GM19025 (cell line): Measurements from ENCODE around the gene DYNLT2.

ENCODE experiments used
- ATAC-seq: cut with Tn5 transposase; IDR thresholded peaks from one replicate; pipeline ENCODE4 v1.9.1; 2021; ENCODE audit warnings: mild to moderate bottlenecking, low read depth, moderate library complexity; ENCODE audit not compliant: unreplicated experiment

DYNLT2 gene

DNA sequence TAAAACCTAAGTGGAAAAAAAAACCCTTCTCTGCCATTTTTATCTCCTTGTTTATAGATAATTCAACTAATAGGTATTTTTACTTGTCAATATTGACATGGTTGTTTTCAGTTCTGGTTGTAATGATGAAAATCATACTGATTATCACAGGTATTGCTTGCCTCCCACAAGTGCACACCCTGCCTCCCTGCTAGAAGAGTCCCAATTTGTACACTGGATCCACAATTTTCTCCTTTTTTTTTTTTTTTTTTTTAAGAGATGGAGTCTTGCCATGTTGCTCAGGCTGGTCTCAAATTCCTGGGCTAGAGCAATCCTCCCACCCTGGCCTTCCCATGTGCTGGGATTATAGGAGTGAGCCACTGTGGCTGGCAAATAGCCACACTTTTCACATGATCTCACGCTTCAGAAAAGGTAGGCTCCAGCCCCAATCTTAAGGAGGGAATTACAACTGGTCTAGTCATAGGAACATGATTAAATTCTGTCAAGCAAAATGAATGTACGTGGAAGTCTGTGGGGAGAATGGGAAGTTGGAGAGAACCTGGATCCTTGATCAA, 12.3 kb downstream of the DYNLT2 start:
- no peak for ATAC-seq

DNA sequence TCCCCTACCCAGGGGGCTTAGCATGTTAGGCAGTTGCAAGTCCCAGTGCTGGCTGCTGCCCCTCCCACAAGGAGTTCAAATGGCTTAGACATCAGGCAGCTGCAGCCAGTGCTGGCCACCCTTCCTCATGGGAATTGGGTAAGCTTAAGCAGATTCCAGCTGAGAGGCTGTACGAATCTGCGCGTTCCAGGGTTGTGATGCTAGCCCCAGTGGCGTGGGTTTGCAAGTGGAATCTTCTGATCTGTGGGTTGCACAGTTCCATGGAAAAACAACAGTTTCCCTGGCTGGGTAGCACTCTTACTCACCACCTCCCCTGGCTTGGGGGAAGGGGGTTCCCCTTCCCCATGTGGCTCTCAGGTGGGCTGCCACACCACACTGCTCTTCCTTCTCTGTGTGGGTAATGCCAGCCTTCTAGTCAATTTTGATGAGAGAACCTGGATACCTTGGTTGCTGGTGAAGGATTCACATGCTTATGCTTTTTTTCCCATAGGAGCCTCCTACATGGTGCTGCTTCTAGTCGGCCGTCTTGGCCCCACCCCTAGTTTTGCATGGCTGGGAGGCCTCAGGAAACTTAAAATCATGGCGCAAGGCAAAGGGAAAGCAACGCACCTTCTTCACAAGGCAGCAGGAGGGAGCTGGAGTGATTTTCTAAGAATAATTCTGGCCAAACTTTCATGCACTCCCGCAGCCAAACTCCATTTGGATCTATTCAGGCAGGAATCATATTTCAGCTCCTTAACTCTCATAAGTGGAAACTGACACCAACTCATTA, 13.0 kb downstream of the DYNLT2 start:
- ATAC-seq = no peak

DNA sequence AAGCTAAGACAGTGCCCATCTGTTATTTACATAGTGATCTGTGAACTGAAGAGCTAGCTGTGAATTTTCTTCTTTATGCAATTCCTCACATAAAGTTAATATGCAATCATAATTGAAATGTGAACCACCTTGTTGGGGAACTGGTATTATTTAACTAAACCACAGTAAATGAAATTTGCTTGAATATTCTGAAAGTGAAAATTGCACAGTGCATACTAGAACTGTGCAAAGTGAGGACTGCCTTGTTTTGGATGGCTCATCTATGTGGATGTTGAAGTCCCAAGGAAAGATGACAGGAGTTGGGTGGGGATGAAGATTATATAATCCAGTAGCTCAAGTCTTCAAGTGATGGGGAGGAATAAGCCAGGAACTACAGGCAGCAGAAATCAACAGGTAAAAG, 21.4 kb downstream of the DYNLT2 start:
- no peak for ATAC-seq

DNA sequence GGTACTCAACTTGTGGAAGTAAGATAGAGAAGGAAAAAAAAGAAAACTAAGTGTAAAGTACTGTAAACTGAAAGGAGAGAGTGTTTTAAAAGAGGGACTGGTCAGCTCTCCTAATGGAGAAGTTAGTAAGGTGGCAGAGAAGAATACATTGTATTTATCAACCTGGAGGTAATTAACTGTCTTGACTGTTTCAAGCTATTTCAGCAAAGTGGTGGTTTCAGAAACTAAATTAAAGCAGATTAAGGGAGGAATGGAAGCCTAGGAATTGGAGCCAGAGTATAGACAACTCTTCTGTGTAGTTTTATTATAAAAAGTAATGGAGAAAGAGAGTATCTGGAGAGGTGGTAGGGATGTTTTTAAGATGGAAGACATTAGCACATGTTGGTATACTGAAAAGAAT, 24.4 kb downstream of the DYNLT2 start:
- ATAC-seq = no peak

DNA sequence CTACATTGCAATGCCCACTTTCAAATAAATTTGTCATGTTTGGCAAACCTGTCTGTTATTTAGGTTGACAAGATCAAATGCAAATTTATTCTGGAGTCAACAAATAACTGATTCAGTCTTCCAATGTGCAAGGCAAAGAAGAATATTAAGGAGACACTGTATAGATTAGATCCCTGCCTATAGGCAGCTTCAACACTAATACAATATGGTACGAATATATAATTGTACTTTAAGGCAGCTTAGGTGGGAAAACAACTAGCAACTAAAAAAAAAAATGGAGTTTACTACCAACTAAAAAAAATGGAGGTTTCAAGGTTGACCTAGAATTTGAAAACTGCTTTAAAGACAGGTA, 25.3 kb downstream of the DYNLT2 start:
- ATAC-seq = no peak

DNA sequence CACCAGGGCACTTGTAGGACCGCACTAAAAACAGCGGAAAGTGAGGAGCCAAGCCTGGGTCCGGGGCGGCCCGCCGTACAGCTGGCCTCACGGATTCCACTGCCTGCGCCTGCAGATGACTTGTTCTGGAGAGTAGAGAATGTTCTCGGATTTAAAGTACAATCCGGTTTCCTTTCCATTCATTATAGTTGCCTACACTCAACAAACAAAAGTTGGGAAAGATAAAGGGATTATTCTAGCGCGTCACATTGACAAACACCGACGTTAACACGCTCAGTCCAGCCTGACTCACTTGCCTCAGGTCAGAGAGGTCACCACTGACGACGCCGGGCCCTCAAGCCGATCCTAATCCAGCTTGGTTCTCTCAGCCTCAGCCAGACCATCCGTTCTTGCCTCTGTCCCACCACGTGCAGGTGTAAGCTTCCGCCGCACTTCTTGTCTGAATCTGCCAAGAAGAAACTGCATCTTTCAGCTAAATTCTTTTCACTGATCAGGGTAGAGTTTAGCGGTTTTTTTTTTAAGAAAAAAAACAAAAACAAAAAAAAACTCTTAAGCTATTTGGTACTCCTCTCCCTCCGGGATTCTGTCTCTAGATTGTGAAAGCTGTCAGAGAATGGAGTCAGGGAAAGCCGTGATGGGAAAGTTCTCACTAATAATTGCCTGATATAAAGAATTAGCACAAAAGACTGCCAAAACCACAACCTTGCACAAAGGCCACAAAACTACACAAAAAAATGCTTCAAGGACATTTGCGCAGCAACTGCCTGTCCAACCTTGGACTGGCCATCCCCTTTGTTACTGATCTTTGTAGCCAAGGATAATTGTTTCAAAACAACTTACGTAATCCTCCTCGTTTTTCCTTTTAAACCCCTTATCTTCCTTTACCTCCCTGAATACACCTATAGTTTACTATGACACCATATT, 26.0 kb downstream of the DYNLT2 start:
- no peak for ATAC-seq

DNA sequence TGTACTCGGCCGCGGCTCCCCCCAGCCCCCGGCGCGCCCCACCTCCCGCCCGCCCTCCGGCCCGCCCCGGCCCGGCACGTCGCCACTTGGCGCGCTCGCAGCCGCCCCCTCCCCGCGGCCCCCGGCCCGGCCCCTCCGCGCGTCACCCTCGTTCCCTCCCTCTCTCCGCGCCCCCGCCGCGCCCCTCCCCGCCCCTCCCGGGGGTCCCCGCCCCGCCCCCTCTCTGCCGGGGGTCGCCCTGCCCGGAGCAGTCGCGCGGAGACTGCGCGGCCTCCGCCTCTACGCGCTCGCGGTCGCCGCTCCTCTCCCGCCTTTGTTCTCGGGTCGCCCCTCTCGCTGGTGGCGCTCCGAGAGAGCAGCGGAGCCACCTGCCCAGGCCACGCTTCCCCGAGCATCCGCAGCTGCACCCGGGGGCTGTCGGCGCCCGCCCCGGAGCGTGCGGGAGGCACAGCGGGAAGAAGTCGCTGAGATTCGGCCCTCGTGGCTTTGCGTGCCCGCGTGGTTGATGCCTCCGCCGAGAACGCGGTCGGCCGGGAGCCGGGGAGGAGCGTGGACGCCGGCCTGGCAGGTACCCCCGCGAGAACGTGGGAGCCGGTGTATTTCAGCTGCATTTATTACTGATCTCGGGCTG, 26.8 kb downstream of the DYNLT2 start, which contains the start of gene PHF10:
TSS of gene PHF10 (minus strand) at position 7 of the 631 bp plus-strand sequence. CDS start 569 bp downstream, outside the sequence.
- peak; percentile 44 for ATAC-seq

DNA sequence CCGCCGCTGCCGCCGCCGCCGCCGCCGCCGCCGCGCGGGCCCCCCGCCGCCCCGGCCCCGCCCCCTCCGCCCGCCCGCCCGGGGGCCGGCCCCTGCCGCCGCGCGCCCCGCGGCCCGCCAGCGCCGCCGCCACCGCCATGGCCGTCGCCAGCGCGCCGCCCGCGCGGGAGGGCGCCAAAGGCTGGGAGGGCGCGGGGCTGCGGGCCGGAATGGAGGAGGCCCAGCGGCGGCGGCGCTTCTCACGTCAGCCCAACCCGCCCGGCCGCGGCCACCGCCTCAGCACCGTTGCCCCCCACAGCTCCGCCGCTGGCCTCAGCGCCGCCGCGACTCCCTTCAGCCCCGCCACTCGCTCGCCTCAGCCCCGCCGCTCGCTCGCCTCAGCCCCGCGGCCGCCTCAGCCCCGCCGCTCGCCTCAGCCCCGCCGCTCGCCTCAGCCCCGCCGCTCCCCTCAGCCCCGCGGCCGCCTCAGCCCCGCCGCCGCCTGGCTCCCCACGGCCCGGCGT, 27.3 kb downstream of the DYNLT2 start:
- ATAC-seq = peak; percentile 36

DNA sequence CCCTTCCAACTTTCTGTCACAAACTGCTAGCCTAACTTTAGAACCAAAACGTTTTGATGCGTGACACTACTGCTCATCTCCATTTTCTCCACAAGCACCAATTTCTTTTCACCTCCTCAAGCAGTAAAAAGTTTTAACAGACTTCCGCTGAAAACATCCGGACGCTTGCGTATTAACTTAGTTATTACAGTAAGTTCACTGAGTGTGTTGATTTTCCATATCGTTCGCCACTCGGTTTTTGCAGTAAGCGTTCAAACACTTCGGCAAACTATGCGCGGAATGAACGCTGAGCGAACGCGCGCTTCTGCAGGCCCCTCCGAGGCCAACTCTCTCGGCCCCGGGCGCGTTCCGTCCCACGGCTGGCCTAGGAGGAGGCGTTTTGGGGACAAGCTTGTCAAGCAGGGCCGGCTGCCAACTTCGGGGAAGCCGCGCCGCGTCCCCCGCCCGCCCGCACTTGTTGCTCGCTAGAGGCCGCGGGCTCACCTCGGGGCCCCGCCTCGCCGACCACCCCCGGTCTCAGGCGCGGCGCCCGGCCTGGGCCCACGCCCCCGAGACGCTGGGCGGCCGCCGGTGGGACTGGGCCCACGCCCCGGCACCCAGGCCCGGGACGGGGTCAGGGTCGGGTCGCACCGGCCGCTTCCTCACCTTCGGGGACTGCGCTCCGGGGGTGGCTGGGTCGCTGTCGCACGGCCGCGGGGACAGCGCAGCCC, 28.0 kb downstream of the DYNLT2 start:
- peak; percentile 28 for ATAC-seq

DNA sequence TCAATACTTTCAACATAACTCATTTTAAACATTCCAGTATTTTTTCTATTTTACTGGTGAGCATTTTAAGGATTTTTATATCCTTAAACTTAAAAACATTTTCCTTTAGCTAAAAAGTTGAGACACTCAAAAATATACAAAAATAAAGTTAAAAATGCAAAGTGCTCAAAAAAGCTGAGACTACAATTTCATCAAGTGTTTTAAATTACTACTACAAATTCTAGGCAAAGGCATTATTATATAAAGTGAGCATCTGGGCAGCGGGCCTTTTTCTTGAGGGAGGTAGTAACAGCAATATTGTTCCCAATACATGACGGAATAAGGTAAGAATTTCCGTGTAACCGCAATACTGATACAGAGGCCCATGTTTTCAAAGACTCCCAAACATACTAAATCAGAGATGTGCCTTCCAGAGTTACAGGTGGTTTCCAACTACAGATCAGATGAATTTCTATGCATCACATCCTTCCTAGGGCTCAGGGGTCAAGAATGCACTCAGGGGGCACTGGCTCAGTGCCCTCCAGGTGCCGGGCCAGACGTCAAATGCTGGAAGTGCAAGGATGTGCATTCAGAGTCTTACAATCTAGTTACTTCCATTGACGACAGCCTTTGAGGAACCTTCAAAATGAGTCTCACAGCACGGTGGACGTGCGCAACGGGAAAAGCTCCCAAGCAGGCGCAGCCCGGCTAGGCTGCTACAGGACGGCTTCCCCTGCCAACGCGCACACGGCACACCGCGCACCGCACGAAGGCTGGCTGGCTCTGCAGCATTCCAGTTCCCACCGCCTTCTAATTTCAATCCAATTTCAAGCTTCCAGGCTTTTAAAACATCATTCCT, 28.8 kb downstream of the DYNLT2 start:
- no peak for ATAC-seq

DNA sequence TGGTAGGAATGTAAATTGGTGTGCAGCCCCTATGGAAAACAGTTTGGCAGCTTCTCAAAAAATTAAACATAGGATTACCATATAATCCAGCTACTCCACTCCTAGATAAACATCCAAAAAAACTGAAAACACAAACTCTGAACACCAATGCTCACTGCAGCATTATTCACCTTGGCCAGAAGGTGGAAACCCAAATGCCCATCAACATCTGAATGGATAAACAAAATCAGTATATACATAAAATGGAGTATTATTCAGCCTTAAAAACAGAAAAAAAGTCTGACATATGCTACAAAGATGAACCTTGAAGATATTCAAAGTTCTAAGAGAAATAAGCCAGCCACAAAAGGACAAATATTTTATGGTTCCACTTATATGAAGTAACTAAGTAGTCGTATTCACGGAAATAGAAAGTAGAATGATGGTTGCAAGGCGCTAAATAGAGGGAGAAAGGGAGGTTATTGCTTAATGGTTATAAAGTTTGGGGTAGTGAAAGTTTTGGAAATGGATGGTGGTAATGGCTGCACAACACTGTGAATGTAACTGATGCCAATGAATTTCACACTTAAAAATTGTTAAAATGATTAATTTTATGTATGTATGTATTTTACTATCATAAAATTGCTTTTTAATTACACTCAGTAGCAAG, 31.0 kb downstream of the DYNLT2 start:
- no peak for ATAC-seq

DNA sequence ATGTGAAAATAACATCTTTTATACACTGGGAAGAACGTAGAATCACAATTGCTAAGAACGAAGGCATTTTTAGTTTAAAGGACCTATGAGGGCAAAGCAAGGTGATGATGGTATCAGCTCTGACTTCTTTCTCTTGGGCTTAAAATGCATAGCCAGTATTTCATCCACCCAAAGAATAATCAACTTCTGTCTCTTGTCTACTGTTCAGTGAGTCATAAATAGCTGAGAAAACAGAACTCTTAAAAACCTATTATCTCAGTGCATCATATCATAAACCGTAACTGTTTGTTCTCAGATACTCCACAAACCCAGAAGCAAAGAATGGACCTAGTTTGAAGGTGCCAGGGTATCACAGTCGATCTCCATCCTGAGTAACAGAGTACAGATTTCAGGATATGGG, 32.3 kb downstream of the DYNLT2 start:
- no peak for ATAC-seq

DNA sequence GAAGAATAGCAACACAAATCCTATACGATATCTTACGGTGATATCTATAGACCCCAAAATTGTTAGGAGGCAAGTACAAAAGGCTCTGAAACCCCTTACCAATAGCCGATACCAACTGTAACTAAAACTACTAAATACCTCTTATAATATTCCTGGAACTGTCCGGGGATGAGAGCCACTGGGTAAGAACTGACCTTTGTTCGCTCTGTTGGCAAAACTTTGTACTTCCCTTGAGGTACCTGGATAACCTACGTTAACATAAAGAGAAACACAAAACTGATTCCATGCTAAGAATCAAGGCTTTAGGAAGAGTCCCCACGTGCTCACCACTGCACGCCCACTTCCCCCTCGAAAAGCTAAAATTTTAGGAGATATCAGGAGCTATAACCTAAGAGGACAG, 36.8 kb downstream of the DYNLT2 start:
- ATAC-seq = no peak

DNA sequence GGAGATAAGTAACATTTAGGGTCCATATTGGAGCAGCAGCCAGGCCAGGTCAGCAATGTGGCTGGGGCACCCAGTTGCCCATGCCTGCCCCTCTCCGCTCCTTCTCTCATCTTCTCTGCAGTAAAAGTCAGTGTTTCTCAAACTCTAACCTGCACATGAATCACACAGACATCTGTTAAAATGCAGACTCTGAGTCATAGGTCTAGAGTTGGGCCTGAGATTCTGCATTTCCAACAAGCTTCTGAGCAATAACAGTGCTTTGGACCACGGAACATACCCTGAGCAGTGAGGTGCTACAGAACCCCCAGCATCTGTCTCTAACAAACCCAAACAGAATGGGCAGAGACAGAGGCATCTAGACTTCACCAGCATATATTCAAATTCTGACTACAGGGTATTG, 37.2 kb downstream of the DYNLT2 start:
- ATAC-seq = no peak

DNA sequence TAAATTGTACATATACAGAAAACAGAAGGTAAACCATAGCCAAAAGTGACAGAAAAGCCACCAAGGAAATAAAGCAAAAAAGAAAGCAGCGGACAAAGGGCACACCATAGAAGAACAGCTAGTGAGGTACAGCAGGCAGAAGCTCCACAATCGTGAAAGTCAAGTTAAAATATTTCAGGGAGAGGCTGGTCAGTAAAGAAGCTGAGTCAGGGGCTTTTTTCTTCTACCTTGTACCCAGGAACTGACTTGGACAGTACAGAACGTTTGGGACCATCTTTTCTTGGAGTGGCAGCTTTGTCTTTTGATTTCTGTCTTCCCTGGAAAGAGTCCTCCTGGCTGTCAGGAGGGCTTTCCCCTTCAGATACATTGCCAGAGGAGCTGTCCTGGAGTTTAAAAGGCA, 41.4 kb downstream of the DYNLT2 start:
- ATAC-seq = no peak

DNA sequence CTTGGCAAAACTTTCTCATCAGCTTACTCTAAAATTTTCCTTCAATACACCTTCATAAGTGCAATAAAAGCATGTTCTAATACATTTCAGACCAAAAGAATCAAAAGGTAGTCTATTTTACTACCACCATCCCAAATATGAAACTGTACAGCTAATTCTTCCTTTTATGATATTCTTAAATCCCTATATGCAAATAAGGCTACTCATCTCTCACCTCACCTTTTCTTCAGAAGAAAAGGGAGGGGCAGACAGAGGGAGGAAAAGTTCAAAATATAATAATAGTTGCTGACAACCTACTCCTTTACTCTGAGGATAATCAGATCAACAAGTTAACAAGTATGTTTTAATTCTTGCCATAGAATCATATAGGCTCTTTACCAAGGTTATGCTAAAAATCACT, 42.1 kb downstream of the DYNLT2 start:
- ATAC-seq = no peak

DNA sequence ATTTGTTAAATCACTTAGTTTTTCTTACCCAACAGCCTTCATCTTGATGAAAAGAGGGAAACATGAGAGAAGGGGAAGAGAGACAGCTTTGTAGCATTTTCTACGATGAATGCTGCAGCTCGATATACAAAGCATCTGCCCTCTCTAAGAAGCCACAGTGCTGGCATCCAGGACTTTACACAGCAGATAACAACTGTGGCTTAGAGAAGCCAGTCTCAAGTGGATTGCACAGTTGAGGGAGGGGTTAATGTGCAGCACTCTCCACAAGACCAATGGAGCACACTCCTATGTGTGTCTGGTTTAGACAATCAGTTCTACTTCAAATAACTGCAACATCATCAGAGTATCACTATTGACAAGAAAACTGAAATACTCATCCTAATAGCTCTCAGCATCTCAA, 43.6 kb downstream of the DYNLT2 start:
- no peak for ATAC-seq

DNA sequence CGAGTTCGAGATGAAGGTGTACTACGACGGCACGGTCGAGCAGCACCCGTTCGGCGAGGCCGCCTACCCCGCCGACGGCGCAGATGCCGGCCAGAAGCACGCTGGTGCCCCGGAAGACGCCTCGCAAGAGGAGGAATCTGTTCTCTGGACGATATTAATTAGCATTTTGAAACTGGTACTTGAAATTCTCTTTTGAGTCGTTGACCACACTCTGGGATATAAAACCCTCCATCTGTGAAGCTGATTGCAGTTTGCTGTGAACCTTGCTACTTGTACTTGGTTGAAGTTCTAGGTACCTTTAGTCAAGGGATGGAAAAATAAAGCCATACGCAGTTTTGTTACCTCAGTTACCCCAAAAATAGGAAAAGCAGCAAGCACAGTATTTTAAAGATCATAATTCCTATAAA, 48.5 kb downstream of the DYNLT2 start:
- ATAC-seq = peak; percentile 1
